ENCODE data around the gene RNPEP.
"Not testable (repeated sequence)": the region's sequence is repeated elsewhere in the genome, so short reads cannot be mapped to it uniquely, and the experiment has no call there.

Gene RNPEP

DNA sequence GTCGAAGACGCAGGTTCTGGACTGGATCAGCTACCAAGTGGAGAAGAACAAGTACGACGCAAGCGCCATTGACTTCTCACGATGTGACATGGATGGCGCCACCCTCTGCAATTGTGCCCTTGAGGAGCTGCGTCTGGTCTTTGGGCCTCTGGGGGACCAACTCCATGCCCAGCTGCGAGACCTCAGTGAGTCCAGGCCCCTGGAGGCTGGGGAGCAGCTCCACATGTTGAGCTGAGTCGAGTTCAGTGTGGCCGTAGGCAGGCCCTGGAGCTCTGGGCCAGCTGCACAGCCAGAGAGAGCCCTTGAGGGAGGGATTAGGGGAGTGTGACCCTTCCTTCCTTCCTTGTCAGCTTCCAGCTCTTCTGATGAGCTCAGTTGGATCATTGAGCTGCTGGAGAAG is 29.5 kb downstream of the RNPEP start:
- no peak for DNase-seq

DNA sequence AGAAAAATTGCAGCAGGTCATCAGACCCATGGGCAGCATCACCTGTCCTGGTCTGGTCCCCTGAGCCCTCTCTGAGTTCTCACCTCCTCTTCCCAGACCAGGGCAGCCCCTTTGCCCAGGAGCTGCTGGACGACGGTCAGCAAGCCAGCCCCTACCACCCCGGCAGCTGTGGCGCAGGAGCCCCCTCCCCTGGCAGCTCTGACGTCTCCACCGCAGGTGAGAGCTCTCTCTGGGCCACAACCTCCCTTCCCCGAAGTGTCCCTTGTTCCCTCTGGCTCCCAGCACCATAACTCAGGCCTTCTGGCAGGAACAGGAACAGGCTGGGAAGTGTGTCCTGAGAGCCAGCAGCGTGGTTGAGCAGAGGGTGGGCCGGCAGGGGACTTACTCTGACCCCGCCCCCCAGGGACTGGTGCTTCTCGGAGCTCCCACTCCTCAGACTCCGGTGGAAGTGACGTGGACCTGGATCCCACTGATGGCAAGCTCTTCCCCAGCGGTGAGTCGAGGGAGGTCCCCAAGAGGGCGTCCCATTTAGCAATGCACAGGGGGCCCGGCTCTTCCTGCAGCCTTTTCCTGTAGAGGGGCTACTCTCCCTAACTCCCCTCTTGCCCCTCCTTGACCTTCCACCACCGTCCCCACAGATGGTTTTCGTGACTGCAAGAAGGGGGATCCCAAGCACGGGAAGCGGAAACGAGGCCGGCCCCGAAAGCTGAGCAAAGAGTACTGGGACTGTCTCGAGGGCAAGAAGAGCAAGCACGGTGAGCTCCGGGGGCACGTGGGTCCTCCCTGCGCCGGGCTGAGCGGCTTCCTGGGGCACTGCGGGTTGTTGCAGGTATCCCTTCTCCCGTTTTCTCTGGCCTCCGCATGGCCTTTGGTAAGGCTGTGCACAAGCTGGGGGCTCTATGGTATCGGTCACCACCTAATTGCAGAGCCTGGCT is 30.4 kb downstream of the RNPEP start:
- DNase-seq = no peak

- no peak for DNase-seq
Measured at GRCh38 chr1:202013603-202014002, 31.2 kb downstream of the RNPEP start.

GRCh38 chr1:202014060-202014459 is 31.6 kb downstream of the RNPEP start:
- no peak for DNase-seq

GRCh38 chr1:202014915-202015661 is 32.6 kb downstream of the RNPEP start:
- no peak for DNase-seq

- DNase-seq = no peak
Measured at GRCh38 chr1:202015662-202015937, 33.2 kb downstream of the RNPEP start.

DNA sequence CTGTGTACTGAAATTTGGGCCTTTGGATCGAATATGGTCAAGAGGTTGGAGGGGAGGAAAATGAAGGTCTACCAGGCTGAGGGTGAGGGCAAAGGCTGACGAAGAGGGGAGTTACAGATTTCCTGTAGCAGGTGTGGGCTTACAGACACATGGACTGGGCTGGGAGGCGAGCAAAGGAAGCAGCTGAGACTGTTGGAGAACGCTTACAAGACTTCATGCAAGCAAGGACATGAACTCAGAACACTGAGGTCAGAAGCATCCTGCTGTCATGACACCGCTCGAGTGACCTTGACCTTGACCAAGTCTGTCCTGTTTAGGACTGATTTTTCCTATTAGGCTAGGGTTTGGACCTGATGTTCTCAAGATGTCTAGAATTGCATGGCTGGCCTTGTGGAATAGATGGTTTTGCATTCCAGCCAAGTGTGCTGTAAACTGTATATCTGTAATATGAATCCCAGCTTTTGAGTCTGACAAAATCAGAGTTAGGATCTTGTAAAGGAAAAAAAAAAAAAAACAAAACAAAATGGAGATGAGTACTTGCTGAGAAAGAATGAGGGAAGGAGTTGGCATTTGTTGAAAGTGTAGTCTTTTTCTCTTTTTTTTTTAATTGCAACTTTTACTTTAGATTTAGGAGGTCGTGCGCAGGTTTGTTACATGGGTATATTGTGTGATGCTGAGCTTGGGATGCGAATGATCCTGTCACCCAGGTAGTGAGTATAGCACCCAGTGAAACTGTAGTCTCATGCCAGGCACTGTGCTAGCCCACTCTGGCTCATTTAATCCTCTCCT is 33.8 kb downstream of the RNPEP start:
- DNase-seq = no peak

DNA sequence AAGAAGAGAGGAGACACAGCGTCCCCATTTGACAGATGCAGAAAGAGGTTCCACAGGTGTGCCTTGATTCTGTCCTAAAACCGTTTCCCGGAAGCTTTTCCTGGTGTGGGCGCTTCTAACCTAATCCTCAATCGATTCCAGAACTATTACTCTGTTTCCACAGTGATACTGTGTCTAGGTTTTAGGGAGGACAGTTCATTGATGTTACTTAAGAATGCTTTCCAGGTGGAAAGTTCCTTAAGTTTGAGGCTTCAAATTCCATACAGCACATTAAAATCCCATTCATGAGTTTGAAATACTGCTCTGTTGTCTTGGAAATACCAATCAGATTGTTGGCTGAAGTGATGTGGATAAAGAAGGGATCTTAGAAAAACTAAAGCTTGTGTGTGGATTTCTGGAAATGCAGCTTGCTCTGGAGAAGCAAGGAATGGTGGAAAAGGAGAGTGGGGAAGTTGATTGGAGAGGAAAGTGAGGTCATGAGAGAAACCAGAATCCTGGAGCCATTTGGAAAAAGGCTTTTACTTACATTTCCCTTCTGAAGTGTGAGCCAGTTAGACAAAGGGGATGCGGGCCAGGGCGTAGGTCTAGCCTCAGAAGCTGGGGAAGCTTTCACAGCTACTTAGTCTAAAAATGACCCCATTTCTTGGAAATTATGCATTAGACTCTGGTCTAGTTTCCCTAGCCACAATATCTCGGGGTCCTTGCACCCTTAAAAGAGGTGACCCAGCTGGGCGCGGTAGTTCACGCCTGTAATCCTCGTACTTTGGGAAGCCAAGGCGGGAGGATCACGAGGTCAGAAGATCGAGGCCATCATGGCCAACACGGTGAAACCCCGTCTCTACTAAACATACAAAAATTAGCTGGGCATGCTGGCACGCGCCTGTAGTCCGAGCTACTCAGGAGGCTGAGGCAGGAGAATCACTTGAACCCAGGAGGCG is 34.6 kb downstream of the RNPEP start:
- no peak for DNase-seq

DNA sequence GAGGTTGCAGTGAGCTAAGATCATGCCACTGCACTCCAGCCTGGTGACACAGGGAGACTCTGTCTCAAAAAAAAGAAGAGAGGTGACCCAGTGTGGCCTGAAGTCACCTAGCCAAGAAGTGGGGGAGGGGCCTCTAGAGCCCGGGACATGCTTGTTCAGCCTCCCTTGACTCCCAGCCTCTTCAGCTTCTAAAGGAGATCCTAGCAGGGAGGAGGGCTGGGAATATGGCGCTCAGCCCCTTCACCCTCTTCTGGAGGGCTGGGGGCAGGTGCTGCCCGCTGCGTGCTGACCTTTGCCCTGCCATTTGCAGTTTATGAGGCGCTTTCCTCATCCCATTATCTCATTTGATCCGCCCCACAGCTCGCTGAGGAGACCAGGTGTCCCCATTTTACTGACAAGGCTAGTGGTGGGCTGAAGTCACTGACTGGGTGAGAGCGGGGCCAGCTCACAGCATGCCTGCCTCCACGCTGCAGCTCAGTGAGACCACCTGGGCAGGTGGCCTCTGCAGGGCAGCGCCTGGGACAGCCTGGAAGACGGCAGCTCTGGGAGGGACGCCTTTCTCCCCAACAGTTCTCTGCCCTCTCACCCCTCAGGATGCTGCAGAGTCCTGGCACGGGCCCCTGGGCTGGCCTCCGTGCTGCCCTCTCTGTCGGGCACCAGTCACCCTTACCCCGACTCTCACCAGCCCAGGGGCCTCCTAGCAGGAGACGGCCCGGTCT is 35.5 kb downstream of the RNPEP start:
- DNase-seq = no peak

GRCh38 chr1:202018468-202019234 is 36.2 kb downstream of the RNPEP start:
- no peak for DNase-seq

- DNase-seq = not testable (repeated sequence)
Measured at GRCh38 chr1:202019235-202019558, 36.7 kb downstream of the RNPEP start.

DNA sequence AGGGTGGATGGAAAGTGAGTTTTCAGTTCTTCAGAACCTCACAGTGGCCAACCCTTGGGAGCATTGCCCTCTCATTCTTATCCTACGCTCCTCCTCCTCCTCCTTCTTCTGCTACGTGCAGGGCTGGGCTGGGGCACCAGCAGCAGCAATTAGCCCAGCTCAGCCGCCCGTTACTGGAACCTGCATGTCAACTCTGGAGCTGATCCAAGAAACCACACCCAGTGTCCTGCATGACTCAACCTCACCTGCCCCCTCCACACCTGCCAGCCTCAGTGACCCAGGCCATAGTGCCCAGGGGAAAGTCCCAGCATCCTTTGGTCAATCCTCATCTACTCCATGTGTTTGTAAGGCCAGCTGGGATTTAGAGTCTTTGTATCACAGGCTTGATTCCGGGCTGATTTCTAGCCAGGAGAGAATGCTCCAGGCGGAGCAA is 40.6 kb downstream of the RNPEP start:
- DNase-seq = no peak

DNA sequence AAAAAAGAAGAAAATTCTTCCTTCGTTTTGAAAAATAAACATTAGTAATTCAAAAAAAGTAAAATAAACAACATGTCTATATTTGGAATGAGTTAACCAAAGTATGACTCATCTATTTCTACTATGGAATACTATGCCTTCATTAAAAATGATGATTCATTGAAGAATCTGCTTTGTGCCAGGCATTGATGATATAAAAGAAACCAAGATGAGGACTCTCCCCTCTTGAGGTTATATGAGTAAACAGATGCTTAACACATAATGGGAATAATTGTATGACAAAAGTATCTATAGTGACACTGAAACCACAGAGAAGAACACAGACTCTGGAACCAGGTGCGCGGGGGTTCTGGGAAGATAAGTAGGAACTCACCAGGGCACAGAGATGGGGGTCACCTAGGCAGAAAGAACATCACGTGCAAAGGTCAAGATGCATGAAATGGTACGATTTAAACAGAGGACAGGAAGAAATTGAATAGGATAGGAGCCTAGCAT is 46.8 kb downstream of the RNPEP start:
- DNase-seq = no peak

- no peak for DNase-seq
Measured at GRCh38 chr1:202029727-202030126, 47.3 kb downstream of the RNPEP start.

- no peak for DNase-seq
Measured at GRCh38 chr1:202031796-202032195, 49.3 kb downstream of the RNPEP start.

- no peak for DNase-seq
Measured at GRCh38 chr1:202034149-202034682, 51.8 kb downstream of the RNPEP start.

DNA sequence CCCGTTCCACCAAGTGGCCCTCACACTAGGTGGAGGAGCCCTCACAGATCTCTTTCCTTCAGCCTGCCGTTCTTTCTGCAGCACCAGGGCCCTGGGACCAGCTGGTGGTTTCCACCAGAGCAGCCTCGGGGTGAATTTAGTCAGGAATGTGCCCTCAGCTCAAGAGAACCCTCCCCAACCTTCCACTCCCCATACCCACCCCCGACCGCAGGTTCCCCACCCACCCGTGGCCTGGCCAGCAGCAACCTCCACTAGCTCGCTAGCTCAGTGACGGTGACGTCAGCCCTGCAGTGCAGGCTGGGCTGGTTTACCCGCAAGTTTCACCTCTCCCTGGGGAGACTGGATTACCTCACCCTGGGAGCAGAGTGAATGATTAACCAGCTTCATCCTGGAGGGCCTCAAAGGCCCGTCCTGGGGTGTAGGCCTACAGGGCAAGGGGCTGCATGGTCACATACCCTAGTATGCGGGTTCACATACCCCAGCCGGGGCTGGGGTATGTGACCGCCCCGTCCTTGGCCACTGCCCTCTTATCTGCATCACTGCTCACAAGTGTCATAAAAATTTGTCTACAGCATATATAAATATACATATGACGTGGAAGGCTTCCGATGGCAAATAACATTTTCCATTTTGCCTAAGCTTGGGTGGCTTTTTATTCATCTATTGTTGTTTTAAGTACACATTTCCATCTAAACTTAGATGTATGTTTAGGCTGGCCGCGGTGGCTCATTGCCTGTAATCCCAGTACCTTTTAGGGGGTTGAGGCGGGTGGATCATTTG is 52.4 kb downstream of the RNPEP start:
- DNase-seq = no peak

GRCh38 chr1:202036595-202037387 is 54.3 kb downstream of the RNPEP start:
- DNase-seq = no peak

Measured in right forelimb (tissue), 1 donor.